Hematopoietic multipotent progenitor cell treated with erythropoietin and hydrocortisone succinate and interleukin-3 and kit ligand, for 6 days (in vitro differentiated cells): Measurements from ENCODE around the gene ASTN1.

Experiments
- DNase-seq: peaks from one replicate; pipeline ENCODE4 v3.0.0-alpha.2; 2015

The ASTN1 gene

DNA sequence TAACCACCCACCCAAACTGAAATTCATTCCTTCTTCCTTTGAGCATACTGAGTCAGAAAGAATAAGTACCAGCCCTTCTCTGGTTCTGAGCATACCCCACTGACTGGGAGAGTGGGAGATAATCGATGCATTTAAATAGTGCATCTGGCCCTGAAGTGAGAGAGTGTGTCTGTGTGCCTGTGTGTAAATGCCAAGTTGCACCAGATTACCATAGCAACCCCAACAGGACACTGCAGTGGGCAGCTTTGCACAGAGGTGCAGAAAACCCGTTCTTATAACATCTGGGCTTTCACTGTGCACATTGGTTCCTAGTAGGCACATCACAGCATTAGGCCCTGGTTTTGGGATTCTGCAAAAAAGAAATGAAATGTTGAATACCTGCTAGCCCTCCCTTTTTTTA is 2.3 kb downstream of the ASTN1 start:
- DNase-seq: no peak

DNA sequence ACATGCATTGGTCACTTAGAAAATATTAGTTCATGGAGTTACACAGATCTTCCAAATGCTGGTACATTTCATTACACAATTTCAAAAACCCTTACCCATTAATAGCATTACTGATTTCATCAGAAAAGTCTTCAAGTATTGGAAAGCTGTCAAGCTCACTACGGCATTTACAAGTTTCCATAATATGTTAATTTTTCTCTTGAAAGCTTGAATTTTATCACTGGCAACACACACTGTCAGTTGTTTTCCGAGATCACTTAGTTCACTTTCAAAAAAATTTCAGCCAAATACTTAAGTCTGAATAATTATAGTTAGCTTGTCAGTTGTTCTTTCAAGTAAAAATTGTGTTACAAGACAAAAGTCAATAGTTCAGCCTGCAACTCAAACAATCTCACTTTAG is 18.0 kb downstream of the ASTN1 start:
- DNase-seq: no peak

DNA sequence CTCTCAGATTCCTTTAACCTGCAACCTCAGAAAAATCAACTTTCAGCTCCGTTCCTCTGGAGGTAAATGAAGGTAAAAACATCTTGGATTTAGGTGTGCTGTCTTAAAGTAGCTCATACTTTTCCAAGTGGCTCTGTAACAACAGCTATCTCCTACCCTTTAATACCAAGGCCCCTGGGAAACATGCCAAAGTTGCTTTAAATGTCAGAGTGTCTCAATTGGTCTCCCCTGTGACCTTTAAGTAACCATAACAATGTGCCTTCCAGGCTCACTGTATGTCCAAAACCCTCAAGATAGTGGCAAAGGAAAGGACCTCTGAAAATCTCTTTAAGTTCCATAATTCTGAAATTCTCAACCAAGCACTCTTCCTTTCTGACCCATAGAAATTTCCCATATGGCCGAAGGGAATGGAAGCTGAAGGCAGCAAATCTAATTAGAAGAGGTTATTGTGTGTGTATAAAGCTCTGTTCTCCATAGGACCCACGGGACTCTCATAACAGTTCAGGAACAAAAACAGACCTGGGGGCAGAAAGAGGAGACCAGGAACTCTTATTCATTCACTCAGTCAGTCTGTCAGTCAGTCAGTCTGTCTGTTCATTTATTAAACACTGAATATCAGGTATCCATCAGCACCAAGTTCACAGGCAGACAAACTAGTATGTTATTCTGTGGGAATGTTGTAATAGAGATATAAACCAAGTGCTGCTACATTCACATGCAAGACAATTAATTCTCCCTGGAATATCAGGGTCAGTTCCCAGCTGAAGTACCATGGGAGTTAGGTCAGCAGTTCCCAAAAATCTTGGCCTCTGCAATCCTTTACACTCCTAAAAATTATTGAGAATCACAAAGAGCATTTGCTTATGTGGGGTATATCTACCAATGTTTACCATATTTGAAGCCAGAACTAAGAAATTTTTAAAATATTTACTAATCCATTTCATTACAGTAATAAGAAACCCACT is 19.1 kb downstream of the ASTN1 start:
- DNase-seq: no peak

DNA sequence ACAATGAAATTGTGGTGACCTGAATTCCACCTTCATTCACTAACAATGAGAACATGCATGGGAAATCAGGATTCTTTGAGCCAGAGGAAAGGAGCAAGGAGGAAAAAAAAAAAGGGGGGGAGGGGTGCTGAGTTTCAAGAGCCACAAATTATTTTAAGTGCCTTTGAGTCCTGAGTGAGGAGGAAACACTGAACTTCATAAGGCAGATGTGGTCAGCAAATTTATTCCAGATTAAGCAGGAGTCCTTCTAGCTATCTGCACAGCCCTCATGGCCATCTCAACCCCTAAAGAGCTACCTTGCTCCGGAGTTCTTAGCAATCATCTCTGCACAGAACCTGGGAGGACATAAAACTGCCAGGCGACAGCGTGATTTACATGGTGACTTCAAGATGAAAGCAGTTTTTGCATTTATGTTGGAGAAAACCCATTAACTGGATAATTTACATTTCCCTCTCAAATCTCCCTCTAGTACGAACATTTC is 21.7 kb downstream of the ASTN1 start:
- no peak for DNase-seq

DNA sequence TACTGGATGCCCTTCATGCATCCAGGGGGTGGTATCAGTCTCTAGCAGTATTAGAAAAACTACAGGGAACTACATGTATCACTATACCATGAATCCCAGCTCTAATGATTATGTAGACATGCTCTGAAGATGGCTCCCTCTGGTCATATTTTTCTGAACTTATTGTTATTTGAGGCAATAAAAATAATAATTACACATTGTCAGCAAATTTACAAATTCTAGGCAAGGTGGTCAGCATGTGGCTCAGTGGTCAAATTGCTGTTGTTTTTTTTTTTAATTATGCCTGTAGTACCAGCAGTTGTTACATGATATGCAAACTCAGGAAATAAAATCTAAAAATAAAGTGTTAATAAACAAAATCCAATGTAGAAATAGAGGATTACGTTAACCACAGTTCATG is 22.5 kb downstream of the ASTN1 start:
- no peak for DNase-seq

DNA sequence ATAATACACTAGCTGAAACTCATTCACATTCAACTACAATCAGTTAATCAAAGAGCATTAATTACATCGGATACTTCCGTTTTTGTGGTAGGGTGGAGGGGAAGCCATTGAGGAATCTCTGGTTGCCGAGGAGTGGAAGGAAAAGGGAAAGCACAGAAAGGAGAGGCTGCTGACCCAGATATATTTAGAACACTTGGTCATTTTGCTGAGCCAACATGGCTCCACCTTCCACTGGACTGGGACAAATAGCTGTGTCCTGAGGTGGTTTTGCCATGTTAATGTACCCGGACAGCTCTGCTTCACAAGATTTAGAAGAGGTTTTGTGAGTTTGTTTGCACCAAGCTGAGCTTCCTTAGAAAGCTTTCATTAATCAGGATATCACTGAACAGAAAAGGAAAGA is 26.2 kb downstream of the ASTN1 start:
- DNase-seq: no peak

DNA sequence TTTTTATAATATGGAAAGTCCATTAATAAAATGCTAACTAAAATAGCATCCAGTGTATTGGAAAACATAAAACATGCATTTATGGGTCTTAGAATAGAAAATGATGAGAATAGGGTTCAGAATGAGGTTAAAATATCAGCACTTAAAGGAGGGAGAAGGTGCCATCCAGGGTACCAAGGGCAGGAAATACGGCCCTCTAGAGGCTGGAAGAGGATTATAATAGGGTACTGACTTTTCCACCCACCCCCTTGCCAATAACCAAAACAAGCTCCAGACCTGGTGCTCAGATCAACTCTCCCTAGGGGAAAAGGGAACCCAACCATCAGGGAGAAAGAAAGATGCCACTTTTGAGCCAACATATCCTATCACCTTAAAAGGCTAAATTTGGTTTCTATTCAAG is 26.7 kb downstream of the ASTN1 start:
- no peak for DNase-seq

DNA sequence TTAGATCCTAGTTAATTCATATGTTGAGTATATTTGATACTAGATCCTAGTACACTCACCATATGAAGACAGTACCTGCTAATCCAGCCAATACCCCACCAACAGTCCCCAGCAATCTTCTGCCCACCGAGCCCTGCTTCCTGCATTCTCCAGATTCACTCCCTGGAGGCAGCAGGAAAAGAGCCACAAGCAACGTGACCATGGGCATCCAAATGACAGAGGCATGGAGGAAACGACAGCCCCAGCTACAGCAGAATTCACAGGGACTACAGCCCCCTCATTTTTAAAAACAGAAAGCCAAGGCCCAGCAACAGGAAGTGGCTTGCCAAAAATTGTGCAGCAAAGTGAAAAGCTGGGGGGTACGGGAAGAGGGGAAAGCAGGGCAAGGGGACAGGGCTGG is 29.3 kb downstream of the ASTN1 start:
- DNase-seq: no peak

DNA sequence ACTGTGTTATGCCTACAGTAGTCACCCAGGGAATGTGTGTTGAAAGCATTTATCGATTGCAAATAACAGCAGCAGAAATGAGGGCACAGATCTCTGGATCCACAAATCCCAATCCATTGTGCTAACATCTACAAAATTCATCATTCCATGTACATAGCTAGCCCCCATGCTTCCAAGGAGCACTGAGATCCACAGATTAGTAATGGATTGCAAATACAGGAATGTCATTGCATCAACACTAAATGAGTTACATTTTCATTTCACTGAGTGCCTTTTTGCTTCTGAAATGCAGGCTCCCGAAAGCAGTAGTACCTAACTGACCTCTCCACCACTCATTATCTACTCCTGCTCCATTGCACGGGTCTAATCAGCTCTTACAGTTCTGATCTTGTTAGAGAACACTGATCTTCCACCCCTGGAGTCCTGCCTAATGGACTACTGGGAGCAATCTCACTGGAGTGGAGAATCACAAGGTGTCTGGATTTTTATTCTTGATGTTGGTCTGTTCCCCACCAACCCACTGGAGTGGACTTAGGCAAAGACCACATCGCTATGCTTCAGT is 30.5 kb downstream of the ASTN1 start:
- no peak for DNase-seq

DNA sequence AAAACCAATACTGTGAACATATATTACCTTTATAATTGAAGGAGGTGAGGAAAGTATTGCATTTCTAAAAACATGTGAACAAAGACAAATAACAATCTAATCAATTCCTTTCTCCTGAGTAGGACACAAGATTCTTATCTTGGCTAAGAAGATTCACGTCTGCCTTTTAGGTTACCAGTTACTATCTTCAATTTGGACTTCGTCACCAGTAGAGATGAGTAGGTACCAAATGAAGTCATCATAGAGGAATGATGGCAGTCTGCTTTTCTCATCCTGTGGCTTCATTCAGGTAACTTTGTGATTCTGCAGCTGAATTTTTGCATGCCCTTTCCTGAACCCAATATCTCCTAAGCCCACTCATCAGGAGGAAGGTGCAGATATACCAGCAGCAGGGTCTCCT is 32.4 kb downstream of the ASTN1 start:
- no peak for DNase-seq

DNA sequence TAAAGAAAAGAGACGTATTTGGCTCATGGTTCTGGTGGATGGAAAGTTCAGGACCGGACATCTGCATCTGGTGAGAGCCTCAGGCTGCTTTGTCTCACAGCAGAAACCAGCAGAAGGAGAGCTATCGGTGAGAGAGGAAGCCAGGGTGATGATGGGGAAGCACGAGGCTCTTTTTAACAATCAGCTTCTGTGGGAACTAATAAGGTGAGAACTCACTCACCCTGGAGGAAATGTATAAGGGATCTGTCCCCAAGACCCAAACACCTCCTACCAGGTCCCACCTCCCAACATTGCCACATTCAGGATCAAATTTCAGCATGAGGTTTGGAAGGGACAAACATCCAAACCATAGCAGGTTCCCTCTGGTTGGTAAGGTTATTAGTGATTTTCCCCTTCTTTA is 32.8 kb downstream of the ASTN1 start:
- no peak for DNase-seq

DNA sequence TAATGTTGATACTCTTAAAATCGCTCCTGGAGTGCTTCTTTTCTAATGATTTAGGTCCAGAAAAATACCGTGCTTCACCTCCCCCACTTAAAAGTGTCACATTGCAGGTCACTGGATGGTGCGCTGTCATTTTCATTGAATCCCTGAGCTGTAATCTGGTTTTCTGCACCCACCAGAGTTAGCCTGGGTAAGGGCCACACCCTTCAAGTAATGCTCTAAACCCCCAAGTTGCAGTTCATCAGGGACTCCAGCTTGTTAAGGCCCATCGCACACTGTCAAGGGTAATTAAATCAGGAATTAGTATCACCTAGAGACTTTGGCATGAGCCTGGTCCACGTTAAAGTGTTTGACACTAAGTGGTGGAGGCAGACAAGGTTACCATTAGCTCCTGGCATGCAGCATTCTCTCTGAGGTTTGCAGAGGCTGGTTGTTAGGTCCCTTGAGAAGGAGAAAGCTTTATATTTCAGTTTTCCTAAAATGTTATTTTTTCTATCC is 34.0 kb downstream of the ASTN1 start:
- no peak for DNase-seq

DNA sequence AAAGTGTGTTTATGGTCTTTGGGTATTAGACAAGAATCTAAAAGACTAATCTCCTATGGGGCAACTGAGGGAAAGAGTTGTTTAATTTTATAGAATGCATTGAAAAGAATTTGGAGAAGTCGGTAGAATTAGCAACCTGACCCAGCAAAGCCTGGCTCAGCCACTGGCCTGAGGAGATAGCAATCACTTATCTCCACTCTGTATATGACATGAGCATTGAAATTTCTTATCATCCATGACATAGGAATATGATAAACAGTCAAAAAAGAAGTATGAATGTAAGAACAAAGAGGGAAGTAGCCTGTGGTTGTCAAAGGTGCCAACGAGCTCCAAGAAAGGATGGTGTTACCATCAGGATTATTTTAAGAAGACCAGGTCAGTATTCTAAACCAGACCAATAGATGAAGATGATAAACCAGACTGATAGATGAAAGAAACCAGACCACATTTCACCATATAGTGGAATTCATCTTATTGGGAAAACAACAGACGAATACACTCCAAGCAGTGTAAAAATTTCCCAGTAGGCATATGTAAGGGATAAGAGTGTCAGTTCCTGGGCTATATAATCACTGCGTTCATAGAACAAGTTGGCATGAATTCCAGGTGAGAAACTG is 35.7 kb downstream of the ASTN1 start:
- no peak for DNase-seq

DNA sequence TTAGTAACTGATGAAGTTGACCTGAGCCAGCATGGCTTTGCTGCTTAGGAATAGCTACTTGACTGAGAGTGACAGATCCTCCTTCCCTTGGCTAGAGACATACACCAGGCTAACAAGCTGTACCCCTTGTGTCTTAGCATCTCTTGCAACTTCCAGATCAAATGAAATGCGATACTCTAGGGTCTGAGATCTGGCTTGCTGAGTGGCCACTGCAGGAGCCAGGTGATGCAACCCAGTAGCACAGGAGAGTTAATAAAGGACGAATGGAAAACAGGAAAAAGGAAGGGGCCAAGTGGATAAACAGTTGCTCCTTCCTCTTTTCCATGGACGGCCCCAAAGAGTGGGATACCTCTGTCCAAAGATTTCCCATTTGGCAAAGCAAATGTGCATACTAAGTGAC is 38.2 kb downstream of the ASTN1 start:
- no peak for DNase-seq

DNA sequence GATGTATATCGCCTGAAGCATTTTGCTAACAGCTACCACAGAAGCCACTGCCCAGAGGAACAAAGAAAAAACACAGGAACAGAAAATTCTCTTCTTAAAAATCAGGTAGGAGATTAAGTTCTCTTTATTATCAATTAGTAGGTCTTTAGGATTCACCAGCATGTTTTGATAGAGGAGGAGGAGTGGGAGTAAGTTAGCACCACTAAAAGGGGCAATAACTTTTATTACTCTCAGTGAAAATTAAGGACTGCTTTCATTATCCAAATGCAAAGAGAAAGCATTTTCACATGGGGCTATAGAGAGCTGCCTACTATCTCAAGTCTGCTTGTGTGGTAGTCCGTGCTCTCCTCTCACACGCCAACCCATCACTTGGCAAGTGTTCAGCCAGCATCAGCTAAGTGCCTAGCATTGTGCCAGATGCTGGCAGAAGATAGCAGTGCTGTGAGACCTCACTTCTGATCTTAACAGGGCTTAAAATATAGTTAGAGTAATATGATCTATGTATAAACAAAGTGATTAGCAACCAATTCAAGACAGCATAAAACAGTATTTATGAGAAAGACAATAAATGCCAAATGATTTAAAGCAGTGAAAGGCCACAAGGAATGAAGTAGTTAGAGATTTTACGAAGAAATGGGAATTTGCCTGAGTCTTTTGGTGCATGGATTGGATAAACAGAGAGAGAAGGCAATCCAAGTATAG is 39.8 kb downstream of the ASTN1 start:
- DNase-seq: no peak

DNA sequence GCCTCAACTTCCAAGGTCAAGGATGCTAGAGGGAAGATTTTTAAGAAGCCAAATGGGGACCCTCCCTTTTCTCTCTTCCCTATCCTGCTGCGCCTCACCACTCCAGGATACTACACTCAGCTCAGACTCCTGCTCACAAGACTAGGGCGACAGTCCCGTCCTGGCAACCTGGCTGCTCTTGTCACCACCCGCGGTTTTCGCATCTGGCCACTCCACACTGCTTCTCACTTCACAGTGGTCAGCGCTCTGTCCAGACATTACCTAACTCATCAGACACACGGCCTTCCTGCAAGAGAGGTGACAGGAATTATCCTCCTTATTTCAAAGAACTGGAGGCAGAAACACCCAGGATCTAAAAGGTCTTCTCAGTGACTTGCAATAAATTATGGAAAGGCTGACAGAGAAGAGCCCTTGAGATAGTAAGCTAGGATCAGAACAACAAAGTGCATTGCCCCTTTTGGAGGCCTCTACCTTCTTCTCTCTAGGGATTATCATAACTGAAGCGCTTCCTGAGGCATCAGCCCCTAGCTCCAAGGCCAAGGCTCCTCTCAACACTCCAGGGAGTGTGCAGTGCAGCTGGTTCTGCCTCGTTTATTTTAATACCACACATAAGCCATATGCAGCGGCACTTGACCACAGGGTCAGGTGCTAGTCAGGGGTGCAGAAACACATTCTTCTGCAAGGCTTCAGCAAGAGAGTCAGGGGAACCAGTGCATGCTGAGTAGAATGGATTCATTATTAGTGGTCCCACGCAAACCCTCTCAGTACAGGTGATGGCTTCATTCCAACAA is 41.9 kb downstream of the ASTN1 start:
- DNase-seq: no peak

DNA sequence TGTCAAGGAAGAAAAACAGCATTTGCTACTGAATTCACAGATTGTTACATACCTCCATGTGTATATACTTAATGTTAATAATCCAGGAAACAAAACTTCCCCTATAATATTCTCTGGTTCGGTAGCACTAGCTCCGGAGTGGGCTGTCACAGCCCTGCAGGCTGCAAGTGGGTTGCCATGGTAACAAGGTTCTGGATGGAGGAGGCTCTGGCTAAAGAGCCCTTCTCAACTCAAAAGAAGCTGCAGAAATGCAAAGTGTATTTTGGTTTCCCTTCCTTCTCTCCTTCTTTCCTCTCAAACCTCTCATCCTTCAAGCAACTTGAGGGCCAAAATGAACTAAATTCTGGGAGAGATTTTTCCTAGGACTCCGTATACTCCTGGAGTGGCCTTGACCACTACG is 45.2 kb downstream of the ASTN1 start:
- no peak for DNase-seq

DNA sequence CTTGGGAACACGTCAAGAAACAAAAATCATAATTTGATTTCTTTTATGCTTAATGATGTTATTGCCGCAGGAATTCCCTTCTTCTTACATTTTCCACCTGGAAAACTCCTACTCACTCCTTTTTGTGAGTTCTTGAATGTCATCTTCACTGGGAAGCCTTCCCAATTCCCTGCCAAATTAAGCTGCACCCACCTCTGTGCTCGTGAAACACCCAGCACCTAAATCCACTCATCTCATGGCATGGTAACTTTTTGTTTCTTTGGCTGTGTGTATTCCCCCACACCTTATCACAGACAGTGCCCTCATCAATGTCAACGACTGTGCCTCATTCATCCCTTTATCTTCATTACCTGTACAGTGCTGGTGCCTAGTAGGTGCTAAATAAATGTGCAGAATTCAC is 45.6 kb downstream of the ASTN1 start:
- no peak for DNase-seq

DNA sequence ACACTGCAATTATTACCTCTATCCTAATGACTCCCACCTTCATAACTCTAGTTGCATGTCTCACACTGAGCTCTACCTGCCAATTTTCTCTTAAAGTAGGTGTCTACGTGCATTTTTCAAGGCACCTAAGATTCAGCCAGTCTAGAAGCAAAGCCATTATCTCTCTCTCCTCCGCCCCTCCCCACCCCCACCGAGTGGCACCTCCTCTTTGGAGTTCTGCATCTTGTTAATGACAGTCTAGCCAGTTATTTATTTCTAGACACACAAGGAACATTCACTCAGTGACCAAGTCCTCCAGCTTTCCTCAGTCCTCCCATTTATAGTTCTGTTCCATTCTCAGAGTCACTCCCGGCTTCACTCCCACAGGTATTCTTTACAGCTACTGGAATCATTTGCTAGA is 47.6 kb downstream of the ASTN1 start:
- DNase-seq: no peak

DNA sequence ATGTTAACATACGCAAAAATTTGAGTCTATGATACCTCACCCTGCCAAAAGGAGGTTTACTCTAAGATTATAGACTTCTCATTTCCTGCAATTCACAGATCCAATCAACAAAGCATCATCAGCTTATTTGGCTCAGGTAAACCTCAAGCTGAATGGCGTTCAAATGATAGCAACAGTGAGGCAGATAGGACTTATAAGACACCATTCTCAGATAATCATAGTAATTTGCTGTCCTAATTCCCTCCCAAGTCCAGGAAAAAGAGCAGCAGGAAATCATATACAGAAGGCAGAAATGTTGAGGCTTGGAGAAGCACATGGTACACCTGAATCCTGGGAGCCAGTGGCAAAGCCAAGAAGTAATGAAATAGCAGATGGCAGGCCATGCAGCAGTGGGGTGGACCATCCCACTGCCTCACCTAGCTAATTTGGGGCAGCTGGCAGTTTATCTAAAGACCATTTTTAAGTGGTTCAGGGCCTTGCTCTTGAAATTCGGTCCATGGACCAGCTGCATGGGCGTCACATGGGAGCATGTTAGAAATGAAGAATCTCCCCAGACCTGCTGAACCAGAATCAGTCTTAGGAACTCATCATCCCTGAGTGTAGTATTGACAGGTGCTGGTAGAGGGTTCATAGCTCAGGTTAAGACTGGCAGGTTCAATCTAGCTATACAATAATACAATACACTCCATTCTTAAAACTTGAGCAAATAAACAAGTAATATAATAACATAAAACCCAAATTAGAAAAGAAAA is 57.7 kb downstream of the ASTN1 start:
- DNase-seq: no peak

DNA sequence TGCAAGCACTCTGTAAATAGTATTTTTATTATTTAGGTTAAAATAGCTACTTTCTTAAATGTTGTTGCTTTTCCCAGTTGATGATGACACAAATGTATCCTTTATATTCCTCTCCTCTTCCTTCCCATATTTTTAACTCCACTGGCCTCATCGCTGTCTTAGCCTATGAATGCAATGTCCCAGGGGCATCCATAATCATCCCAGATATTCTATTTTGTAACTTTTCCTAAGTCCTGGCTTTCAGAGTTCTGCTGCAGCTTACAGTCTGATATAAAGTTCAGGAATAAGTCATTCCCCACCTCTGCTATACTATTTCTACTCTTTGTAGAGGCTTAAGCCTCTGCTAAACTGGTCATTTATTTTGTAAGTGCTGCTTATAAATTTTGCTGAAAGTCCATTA is 58.3 kb downstream of the ASTN1 start:
- DNase-seq: no peak
